ENCODE data around the gene CDH16. TPM values are rescaled to one million over a fixed set of nuclear protein-coding genes. Genes with fewer than 3 reads are reported as not detected.
"Not testable (repeated sequence)": the region's sequence is repeated elsewhere in the genome, so short reads cannot be mapped to it uniquely, and the experiment has no call there.

Gene CDH16
- polyA plus RNA-seq, 1 donor = 7.9 TPM

GRCh38 chr16:66902648-66903543, 15.8 kb downstream of the CDH16 start:
- no peaks in the 10 kb centered on the region for H3K9me3 ChIP-seq (ENCODE audit: control insufficient read depth, low read depth, low read length)
- no peaks in the 10 kb centered on the region for H3K27me3 ChIP-seq (ENCODE audit: control insufficient read depth, insufficient read depth, low read length)
- peaks cover 71% of the 10 kb centered on the region for H3K4me1 ChIP-seq (ENCODE audit: control insufficient read depth, insufficient read depth, low read length)
- no peak for DNase-seq
- H3K4me3 ChIP-seq (ENCODE audit: low read length) = no peak overlapping the region
- H3K36me3 ChIP-seq (ENCODE audit: control insufficient read depth, insufficient read depth, low read length) = no peaks in the 10 kb centered on the region
- WGBS (ENCODE audit: insufficient coverage, low lambda C conversion rate) = no CpG with 5 or more reads among the region's 14 CpGs
- no peak overlapping the region for H3K27ac ChIP-seq (ENCODE audit: low read length)

GRCh38 chr16:66901626-66902025, 17.1 kb downstream of the CDH16 start:
- H3K27ac ChIP-seq (ENCODE audit: low read length) = no peak overlapping the region
- WGBS (ENCODE audit: insufficient coverage, low lambda C conversion rate) = no CpG with 5 or more reads among the region's 10 CpGs

DNA sequence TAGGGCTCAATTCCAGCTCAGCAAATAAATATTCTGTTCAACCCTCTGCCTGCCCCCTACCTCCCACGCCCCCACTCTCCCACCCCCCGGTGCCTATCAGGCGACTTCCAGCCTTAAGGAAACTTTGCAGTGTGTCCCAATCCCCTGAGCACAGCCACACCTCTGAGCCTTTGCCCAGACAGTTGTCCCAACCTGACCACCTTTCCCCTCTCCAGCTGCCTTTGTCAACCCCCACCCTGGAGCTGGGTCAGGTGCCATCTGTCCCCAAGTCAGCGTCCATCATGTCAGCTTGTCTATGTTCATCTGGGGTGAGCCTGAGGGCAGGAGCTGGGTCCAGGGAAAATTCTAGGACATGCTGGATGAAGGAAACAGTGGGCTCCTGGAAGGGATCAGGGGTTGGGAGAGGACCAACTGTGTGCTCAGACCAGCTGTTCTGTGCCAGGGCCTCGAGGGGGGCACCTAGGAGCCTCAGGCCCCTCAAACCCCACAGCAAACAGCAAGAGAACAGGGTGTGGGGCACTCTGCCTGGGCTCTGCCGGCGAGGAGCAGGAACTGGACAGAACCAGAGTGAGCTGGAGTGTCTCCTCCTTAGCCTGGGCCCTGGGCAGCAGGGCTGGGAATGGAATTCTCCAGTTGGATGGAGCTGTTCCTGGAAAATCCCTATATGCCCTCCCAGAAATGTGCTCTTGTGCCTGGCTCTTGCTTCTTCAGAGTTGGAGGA, 17.8 kb downstream of the CDH16 start:
- H3K4me1 ChIP-seq (ENCODE audit: control insufficient read depth, insufficient read depth, low read length) = peaks cover 69% of the 10 kb centered on the region
- no peaks in the 10 kb centered on the region for H3K36me3 ChIP-seq (ENCODE audit: control insufficient read depth, insufficient read depth, low read length)
- peak overlapping the region; percentile 75 for H3K27ac ChIP-seq (ENCODE audit: low read length)
- whole genome bisulfite sequencing (ENCODE audit: insufficient coverage, low lambda C conversion rate) = no CpG with 5 or more reads among the region's 7 CpGs
- H3K4me3 ChIP-seq (ENCODE audit: low read length) = no peak overlapping the region
- DNase-seq = peak; percentile 73 to 85
- no peaks in the 10 kb centered on the region for H3K27me3 ChIP-seq (ENCODE audit: control insufficient read depth, insufficient read depth, low read length)
- no peaks in the 10 kb centered on the region for H3K9me3 ChIP-seq (ENCODE audit: control insufficient read depth, low read depth, low read length)

More at GRCh38 chr16:66901626-66902025, 17.1 kb downstream of the CDH16 start:
- H3K27me3 ChIP-seq (ENCODE audit: control insufficient read depth, insufficient read depth, low read length) = no peaks in the 10 kb centered on the region
- no peaks in the 10 kb centered on the region for H3K9me3 ChIP-seq (ENCODE audit: control insufficient read depth, low read depth, low read length)
- H3K4me1 ChIP-seq (ENCODE audit: control insufficient read depth, insufficient read depth, low read length) = peaks cover 69% of the 10 kb centered on the region
- DNase-seq = no peak
- H3K36me3 ChIP-seq (ENCODE audit: control insufficient read depth, insufficient read depth, low read length) = no peaks in the 10 kb centered on the region
- no peak overlapping the region for H3K4me3 ChIP-seq (ENCODE audit: low read length)

- H3K36me3 ChIP-seq (ENCODE audit: control insufficient read depth, insufficient read depth, low read length) = no peaks in the 10 kb centered on the region
- H3K27me3 ChIP-seq (ENCODE audit: control insufficient read depth, insufficient read depth, low read length) = no peaks in the 10 kb centered on the region
- H3K4me3 ChIP-seq (ENCODE audit: low read length) = no peak overlapping the region
- peaks cover 68% of the 10 kb centered on the region for H3K4me1 ChIP-seq (ENCODE audit: control insufficient read depth, insufficient read depth, low read length)
- peak overlapping the region; percentile 75 for H3K27ac ChIP-seq (ENCODE audit: low read length)
- WGBS (ENCODE audit: insufficient coverage, low lambda C conversion rate) = no CpG with 5 or more reads among the region's 9 CpGs
- no peaks in the 10 kb centered on the region for H3K9me3 ChIP-seq (ENCODE audit: control insufficient read depth, low read depth, low read length)
- peak; percentile 92 to 95 for DNase-seq
Measured at GRCh38 chr16:66899945-66900710, 18.6 kb downstream of the CDH16 start.

DNA sequence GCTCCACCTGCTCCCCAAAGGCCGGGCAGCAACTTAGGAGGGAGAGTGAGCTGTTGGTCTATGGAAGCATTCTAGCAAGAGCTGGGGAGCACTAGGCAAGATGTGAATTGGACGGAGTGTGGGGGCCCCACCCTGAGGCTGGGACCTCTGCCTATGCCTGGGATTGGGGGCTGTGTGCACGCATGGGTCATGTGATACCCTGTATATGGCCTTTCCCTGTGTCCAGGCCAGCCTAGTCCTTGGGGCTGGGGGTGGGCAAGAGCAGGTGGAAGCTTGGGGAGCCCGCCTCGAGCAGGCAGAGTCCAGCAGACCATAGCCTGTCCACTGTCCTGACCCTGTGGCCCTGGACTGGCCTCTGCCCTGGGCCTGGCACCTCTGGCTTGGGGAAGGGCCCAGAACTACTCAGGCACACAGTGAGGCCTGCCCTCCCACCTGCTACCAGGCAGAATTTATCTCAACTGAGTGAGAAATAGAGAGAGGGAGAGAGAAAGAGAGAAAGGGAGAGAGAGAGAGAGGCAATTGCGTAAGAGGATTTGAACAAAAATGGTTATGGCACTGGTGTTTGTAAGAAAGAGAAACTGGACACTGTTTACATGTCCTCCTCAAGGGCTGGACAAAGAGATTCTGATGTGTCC, 19.3 kb downstream of the CDH16 start:
- no peaks in the 10 kb centered on the region for H3K27me3 ChIP-seq (ENCODE audit: control insufficient read depth, insufficient read depth, low read length)
- no peaks in the 10 kb centered on the region for H3K36me3 ChIP-seq (ENCODE audit: control insufficient read depth, insufficient read depth, low read length)
- peaks cover 61% of the 10 kb centered on the region for H3K4me1 ChIP-seq (ENCODE audit: control insufficient read depth, insufficient read depth, low read length)
- peak in 1 of 2 donors; percentile 46 for DNase-seq
- no peaks in the 10 kb centered on the region for H3K9me3 ChIP-seq (ENCODE audit: control insufficient read depth, low read depth, low read length)
- peak overlapping the region; percentile 75 for H3K27ac ChIP-seq (ENCODE audit: low read length)
- no peak overlapping the region for H3K4me3 ChIP-seq (ENCODE audit: low read length)
- WGBS (ENCODE audit: insufficient coverage, low lambda C conversion rate) = no CpG with 5 or more reads among the region's 6 CpGs

- whole genome bisulfite sequencing (ENCODE audit: insufficient coverage, low lambda C conversion rate) = no CpG with 5 or more reads among the region's 2 CpGs
- Histone ChIP-seq H3K4me1 (ENCODE audit: control insufficient read depth, insufficient read depth, low read length) (peaks cover 56% of the 10 kb centered on the region), H3K27ac (ENCODE audit: low read length) (peak overlapping the region; percentile 75)
Measured at GRCh38 chr16:66898933-66899309, 19.8 kb downstream of the CDH16 start.

DNA sequence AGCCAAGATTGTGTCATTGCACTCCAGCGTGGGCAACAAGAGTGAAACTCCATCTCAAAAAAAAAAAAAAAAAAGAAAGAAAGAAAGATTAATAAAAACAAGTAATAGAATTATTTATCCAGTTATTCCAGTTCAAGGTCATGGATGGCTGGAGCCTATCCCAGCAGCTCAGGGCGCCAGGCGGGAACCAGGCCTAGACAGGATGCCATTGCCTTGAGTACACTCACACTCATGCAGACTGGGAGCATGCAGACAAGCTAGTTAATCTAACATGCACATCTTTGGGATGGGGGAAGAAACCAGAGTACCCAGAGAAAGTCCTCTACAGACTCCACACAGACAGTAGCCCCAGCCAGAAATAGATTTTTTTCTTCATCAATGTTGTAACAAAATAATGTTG, 20.5 kb downstream of the CDH16 start:
- no peak for DNase-seq
- H3K4me3 ChIP-seq (ENCODE audit: low read length) = no peak overlapping the region
- H3K27me3 ChIP-seq (ENCODE audit: control insufficient read depth, insufficient read depth, low read length) = no peaks in the 10 kb centered on the region
- H3K27ac ChIP-seq (ENCODE audit: low read length) = no peak overlapping the region
- no peaks in the 10 kb centered on the region for H3K9me3 ChIP-seq (ENCODE audit: control insufficient read depth, low read depth, low read length)
- peaks cover 49% of the 10 kb centered on the region for H3K4me1 ChIP-seq (ENCODE audit: control insufficient read depth, insufficient read depth, low read length)
- WGBS (ENCODE audit: insufficient coverage, low lambda C conversion rate) = 90% methylated on average over 2 of the region's 3 CpGs
- no peaks in the 10 kb centered on the region for H3K36me3 ChIP-seq (ENCODE audit: control insufficient read depth, insufficient read depth, low read length)

More at GRCh38 chr16:66898933-66899309, 19.8 kb downstream of the CDH16 start:
- no peaks in the 10 kb centered on the region for H3K36me3 ChIP-seq (ENCODE audit: control insufficient read depth, insufficient read depth, low read length)
- H3K4me3 ChIP-seq (ENCODE audit: low read length) = no peak overlapping the region
- H3K27me3 ChIP-seq (ENCODE audit: control insufficient read depth, insufficient read depth, low read length) = no peaks in the 10 kb centered on the region
- H3K9me3 ChIP-seq (ENCODE audit: control insufficient read depth, low read depth, low read length) = no peaks in the 10 kb centered on the region
- DNase-seq = no peak

DNA sequence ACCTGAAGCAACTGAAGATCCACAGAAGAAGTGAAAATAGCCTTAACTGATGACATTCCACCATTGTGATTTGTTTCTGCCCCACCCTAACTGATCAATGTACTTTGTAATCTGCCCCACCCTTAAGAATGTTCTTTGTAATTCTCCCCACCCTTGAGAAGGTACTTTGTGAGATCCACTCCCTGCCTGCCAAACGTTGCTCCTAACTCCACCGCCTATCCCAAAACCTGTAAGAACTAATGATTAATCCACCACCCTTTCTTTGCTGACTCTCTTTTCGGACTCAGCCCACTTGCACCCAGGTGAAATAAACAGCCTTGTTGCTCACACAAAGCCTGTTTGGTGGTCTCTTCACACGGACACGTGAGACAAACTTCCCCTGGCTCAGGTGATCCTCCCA, 22.0 kb downstream of the CDH16 start:
- WGBS (ENCODE audit: insufficient coverage, low lambda C conversion rate) = no CpG with 5 or more reads among the region's 5 CpGs
- H3K9me3 ChIP-seq (ENCODE audit: control insufficient read depth, low read depth, low read length); H3K36me3 ChIP-seq (ENCODE audit: control insufficient read depth, insufficient read depth, low read length); H3K4me3 ChIP-seq (ENCODE audit: low read length); H3K27me3 ChIP-seq (ENCODE audit: control insufficient read depth, insufficient read depth, low read length): not testable (repeated sequence)
- peak in 1 of 2 donors; percentile 53 for DNase-seq
- Histone ChIP-seq H3K4me1 (ENCODE audit: control insufficient read depth, insufficient read depth, low read length) (peaks cover 48% of the 10 kb centered on the region), H3K27ac (ENCODE audit: low read length) (peak overlapping the region; percentile 52)

GRCh38 chr16:66895999-66896398, 22.7 kb downstream of the CDH16 start:
- Histone ChIP-seq H3K4me1 (ENCODE audit: control insufficient read depth, insufficient read depth, low read length) (peaks cover 41% of the 10 kb centered on the region), H3K27me3 (ENCODE audit: control insufficient read depth, insufficient read depth, low read length) (no peaks in the 10 kb centered on the region), H3K4me3 (ENCODE audit: low read length) (no peak overlapping the region), H3K9me3 (ENCODE audit: control insufficient read depth, low read depth, low read length) (no peaks in the 10 kb centered on the region), H3K36me3 (ENCODE audit: control insufficient read depth, insufficient read depth, low read length) (no peaks in the 10 kb centered on the region), H3K27ac (ENCODE audit: low read length) (peak overlapping the region; percentile 7)
- WGBS (ENCODE audit: insufficient coverage, low lambda C conversion rate) = no CpG with 5 or more reads among the region's 3 CpGs
- DNase-seq = no peak

GRCh38 chr16:66895689-66895979, 23.1 kb downstream of the CDH16 start:
- WGBS (ENCODE audit: insufficient coverage, low lambda C conversion rate) = no CpG with 5 or more reads among the region's 5 CpGs
- H3K27ac ChIP-seq (ENCODE audit: low read length) = peak overlapping the region; percentile 7
- no peak for DNase-seq

More at GRCh38 chr16:66895689-66895979, 23.1 kb downstream of the CDH16 start:
- Histone ChIP-seq H3K36me3 (ENCODE audit: control insufficient read depth, insufficient read depth, low read length) (no peaks in the 10 kb centered on the region), H3K9me3 (ENCODE audit: control insufficient read depth, low read depth, low read length) (no peaks in the 10 kb centered on the region), H3K27me3 (ENCODE audit: control insufficient read depth, insufficient read depth, low read length) (no peaks in the 10 kb centered on the region), H3K4me3 (ENCODE audit: low read length) (no peak overlapping the region), H3K4me1 (ENCODE audit: control insufficient read depth, insufficient read depth, low read length) (peaks cover 38% of the 10 kb centered on the region)

All from large intestine (tissue), 3 donors.